Ishikawa (cell line): ENCODE results near the gene SCARF2.

Experiments
- CEBPB ChIP-seq: IDR thresholded peaks from 2 replicates; pipeline ENCODE4 v1.6.1; 2012
- CREB1 ChIP-seq: IDR thresholded peaks from 2 replicates; pipeline ENCODE4 v1.6.1; 2012; ENCODE audit warnings: low read depth
- EGR1 ChIP-seq: IDR thresholded peaks from 2 replicates; pipeline ENCODE4 v1.6.1; 2012
- EP300 ChIP-seq: IDR thresholded peaks from 2 replicates; pipeline ENCODE4 v1.6.1; 2012; ENCODE audit warnings: borderline replicate concordance
- FOXM1 ChIP-seq: IDR thresholded peaks from 2 replicates; pipeline ENCODE4 v1.6.1; 2012; ENCODE audit warnings: low read depth, borderline replicate concordance
- NFIC ChIP-seq: IDR thresholded peaks from 2 replicates; pipeline ENCODE4 v1.6.1; 2012
- RAD21 ChIP-seq: IDR thresholded peaks from 2 replicates; pipeline ENCODE4 v1.6.1; 2012; ENCODE audit warnings: low read depth
- TAF1 ChIP-seq: IDR thresholded peaks from 2 replicates; pipeline ENCODE4 v1.6.1; 2012; ENCODE audit warnings: low read depth, mild to moderate bottlenecking
- TCF12 ChIP-seq: IDR thresholded peaks from 2 replicates; pipeline ENCODE4 v1.6.1; 2012; ENCODE audit warnings: low read depth
- TEAD4 ChIP-seq: IDR thresholded peaks from 2 replicates; pipeline ENCODE4 v1.6.1; 2012
- YY1 ChIP-seq: IDR thresholded peaks from 2 replicates; pipeline ENCODE4 v1.6.1; 2012; ENCODE audit warnings: low read depth
- ZBTB7A ChIP-seq: IDR thresholded peaks from 2 replicates; pipeline ENCODE4 v1.6.1; 2012; ENCODE audit warnings: low read depth
- TF ChIP-seq, protein P1 (sequence below): IDR thresholded peaks from 2 replicates; pipeline ENCODE4 v1.6.1; 2012
- TF ChIP-seq, protein P2 (sequence below): IDR thresholded peaks from 2 replicates; pipeline ENCODE4 v1.6.1; 2012
- TF ChIP-seq, protein P3 (sequence below): IDR thresholded peaks from 2 replicates; pipeline ENCODE4 v1.6.1; 2012; ENCODE audit warnings: low read depth, mild to moderate bottlenecking

SCARF2 gene

DNA sequence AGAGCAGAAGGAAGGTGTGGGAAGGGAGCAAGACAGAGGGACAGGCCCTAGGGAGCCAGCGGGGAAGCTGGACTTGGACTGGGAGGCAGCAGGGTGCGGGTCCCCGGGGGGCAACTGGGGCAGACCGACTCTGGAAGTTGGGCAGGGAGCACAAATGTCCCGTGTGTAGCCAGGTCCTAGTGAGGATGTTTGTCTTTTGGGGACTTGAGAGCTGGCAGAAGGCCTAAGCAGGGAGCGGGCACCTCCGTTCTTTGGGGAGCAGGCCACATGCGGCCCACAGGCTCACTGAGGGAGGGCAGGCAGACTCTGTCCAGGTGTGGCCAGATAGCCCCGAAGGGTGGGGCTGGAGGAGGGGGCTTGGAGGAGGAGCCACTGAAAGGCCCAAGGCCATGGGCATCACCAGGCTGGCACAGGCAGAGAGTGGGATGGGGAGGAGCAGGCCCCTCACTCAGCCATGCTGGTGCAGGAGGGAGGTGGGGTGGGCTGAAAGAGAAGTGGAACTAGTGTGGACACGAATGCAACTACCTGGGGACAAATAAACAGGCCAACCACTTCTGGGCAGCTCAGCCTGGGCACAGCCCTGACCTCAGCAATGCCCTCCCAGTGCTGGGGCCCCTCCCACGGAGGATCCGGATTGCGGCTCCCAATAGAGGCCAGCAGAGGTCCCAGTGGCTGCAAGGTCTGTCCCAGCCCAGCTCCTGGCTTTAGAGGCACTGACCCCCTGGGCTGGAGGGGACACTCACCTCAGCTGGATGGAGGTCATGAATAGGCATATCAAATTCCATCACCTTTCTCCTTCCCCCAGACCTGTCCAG, 1.3 kb upstream of the SCARF2 start:
- TF ChIP-seq CEBPB (no peak), CREB1 (no peak), RAD21 (peak; percentile 11; the same call in 1 of the 2 replicates), YY1 (no peak), EP300 (no peak), NFIC (no peak), TCF12 (no peak)
- TF ChIP-seq, protein P1, sequence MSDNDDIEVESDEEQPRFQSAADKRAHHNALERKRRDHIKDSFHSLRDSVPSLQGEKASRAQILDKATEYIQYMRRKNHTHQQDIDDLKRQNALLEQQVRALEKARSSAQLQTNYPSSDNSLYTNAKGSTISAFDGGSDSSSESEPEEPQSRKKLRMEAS: no peak

DNA sequence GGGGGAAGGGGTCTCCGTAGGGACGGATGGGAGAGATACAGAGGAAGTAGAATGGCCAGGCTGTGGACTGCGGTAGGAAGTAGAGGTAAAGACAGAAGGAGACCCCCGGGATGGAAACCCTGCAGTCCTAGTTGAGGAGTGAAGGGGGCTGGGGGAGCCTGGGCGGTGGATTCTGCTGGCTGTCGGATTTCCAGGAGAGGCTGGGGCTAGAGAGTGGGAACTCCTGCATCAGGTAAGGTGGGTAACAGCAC, 727 bp upstream of the SCARF2 start:
- no peak for TF ChIP-seq RAD21

DNA sequence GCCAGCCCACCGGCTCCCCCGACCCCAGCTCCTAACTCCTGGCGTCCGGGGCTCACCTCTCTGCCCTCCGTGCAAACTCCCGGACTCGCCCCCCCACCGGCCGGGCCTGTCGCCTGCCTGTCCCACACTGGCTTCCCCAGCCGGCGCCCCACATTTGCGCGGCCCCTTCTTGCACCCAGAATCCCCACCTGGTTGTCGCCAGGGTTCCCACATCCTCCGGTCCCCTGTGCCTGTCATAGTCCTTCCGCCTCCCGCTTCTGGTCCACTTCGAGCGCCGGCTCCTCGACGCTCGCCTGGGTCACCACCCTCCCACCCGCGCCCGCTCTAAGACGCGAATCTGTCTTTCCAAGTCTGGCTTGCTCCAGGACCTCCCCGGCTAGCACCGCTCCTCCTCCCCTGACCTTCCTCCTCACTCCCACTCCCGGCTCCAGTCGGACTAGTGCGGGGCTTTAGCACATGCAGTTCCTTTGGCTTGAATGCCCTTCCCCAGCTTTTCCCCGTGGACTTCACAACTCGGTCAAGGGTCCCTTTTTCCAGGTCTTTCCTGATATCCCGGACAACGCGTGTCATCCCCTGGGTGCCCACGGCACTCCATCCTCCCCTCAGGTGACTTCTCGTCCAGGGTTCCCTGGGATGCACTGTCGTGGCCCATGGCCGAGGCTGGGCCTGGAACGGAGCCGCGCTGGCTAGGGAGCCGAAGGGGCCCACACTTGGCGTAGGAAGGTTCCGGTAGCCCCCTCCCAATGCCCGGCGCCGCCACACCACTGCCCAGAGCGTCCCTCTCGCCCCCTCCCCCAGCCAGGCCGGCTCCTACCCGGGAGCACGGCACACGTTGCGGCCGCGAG, 635 bp downstream of the SCARF2 start:
- TF ChIP-seq YY1 (no peak), TCF12 (no peak), TAF1 (no peak), ZBTB7A (no peak; the same call in 1 of the 2 replicates), TEAD4 (no peak), RAD21 (no peak), NFIC (no peak), EP300 (no peak), EGR1 (no peak), CEBPB (no peak), FOXM1 (no peak), CREB1 (no peak)
- TF ChIP-seq, protein P2, sequence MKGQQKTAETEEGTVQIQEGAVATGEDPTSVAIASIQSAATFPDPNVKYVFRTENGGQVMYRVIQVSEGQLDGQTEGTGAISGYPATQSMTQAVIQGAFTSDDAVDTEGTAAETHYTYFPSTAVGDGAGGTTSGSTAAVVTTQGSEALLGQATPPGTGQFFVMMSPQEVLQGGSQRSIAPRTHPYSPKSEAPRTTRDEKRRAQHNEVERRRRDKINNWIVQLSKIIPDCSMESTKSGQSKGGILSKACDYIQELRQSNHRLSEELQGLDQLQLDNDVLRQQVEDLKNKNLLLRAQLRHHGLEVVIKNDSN: no peak
- TF ChIP-seq, protein P1: no peak; the same call in none of the 2 replicates
- TF ChIP-seq, protein P3, sequence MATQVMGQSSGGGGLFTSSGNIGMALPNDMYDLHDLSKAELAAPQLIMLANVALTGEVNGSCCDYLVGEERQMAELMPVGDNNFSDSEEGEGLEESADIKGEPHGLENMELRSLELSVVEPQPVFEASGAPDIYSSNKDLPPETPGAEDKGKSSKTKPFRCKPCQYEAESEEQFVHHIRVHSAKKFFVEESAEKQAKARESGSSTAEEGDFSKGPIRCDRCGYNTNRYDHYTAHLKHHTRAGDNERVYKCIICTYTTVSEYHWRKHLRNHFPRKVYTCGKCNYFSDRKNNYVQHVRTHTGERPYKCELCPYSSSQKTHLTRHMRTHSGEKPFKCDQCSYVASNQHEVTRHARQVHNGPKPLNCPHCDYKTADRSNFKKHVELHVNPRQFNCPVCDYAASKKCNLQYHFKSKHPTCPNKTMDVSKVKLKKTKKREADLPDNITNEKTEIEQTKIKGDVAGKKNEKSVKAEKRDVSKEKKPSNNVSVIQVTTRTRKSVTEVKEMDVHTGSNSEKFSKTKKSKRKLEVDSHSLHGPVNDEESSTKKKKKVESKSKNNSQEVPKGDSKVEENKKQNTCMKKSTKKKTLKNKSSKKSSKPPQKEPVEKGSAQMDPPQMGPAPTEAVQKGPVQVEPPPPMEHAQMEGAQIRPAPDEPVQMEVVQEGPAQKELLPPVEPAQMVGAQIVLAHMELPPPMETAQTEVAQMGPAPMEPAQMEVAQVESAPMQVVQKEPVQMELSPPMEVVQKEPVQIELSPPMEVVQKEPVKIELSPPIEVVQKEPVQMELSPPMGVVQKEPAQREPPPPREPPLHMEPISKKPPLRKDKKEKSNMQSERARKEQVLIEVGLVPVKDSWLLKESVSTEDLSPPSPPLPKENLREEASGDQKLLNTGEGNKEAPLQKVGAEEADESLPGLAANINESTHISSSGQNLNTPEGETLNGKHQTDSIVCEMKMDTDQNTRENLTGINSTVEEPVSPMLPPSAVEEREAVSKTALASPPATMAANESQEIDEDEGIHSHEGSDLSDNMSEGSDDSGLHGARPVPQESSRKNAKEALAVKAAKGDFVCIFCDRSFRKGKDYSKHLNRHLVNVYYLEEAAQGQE: no peak

DNA sequence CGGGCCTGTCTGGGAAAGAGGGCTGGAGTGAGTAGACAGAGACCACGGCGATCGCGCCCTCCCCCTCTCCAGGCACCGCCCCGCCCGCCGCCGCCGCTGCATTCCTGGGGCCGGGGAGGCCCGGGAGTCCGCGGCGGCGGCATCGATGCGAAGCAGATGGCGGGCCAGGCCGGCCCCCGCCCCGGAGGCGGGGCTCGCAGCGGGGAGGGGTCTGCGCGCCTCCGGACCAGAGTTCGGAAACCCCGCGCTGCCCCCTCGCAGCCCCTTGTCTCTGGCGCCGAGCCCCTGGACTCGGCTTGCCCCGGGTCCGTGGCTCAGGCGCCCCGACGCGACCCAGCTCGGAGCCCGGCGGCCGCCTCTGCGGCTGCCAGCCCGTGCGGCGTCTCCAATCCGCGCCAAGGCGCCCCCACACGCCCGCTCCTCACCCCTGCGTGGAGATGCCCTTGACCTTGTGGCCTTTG, 1.3 kb downstream of the SCARF2 start:
- TF ChIP-seq, protein P1: 0 out of 2 replicates have a peak, but pooled peaks have one; percentile 1
- TF ChIP-seq EP300 (no peak), RAD21 (no peak), TEAD4 (peak; percentile 31; the same call in 1 of the 2 replicates), ZBTB7A (peak; percentile 11; the same call in 1 of the 2 replicates)
- TF ChIP-seq, protein P2: no peak

DNA sequence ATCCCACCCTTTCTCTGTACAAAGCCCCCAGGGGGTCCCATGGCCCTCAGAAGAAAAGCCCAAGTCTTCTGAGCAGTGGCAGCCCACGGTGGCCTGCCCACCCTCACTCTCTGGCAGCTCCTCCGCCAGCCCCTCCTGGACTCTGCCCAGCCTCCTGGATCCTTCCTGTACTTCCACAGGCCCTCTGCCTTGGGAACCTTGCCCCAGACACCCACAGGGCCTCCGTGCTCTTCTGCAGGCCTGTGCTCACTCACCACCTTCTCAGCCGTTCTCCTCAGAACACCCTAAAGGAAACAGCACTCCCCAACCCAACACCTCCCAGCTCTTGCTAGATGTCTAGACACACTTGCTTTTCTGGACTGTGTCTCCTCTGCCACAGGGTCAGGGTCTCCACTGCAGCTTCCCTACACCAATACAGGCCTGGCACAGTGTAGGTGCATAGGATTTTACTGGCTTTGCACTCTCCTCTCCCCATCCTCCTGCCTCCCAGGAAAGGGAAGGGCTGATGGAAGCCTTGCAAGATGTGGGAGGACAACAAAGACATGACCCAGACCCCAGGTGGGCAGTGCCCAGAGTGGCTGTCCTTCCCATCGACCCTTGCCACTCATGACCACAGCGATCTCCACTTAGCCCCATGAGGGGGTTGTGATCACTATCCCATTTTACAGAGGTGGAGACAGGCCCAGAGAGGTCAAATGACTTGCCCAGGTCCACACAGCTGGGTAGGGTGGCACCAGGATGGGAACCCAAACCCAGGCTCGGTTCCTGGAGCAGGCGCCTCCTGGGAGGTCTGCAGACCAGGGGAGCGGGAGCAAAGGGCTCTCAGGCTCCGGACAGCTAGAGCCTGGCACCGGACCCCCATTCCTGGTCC, 2.0 kb downstream of the SCARF2 start:
- no peak for TF ChIP-seq EP300
- TF ChIP-seq YY1: no peak
- TF ChIP-seq EGR1: no peak
- TF ChIP-seq TAF1: no peak

DNA sequence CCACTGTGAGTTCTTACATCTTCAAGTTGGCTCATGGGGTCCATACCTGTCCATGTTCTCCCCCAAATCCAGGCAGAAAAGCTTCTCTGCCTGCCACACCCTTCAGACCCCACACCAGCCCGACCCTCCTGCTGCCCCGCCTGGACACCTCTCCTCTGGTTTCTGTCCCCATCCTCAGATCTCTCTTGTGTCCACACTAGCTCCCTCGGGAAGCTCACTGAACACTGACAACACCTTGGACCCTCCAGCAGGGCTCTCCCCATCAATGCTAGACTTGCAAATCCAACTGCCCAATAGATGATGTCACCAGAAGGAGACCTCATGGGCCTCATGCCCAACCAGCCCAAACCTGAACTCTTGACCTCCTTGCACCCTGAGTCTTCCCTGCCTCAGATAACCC, 2.9 kb downstream of the SCARF2 start:
- TF ChIP-seq TEAD4 (no peak), TAF1 (no peak), YY1 (no peak), RAD21 (no peak), TCF12 (no peak), NFIC (no peak), EGR1 (no peak), CREB1 (no peak), EP300 (no peak), CEBPB (no peak), ZBTB7A (no peak), FOXM1 (no peak)
- TF ChIP-seq, protein P2: no peak
- TF ChIP-seq, protein P3: no peak
- TF ChIP-seq, protein P1: no peak
